Stimulated activated CD4-positive, alpha-beta T cell treated with anti-CD3 and anti-CD28 coated beads, Interleukin-12 subunit alpha, Interleukin-12 subunit beta, amount 100 ng/mL, for 48 hours (primary cell): ENCODE data around the gene DUSP28.

Experiments used
- DNase-seq, 3 donors: peaks; one replicate each; pipeline ENCODE4 v3.0.0-alpha.2; 2020; ENCODE audit warnings: low read depth in 2 of 3, low spot score in 1 of 3

Gene DUSP28

DNA sequence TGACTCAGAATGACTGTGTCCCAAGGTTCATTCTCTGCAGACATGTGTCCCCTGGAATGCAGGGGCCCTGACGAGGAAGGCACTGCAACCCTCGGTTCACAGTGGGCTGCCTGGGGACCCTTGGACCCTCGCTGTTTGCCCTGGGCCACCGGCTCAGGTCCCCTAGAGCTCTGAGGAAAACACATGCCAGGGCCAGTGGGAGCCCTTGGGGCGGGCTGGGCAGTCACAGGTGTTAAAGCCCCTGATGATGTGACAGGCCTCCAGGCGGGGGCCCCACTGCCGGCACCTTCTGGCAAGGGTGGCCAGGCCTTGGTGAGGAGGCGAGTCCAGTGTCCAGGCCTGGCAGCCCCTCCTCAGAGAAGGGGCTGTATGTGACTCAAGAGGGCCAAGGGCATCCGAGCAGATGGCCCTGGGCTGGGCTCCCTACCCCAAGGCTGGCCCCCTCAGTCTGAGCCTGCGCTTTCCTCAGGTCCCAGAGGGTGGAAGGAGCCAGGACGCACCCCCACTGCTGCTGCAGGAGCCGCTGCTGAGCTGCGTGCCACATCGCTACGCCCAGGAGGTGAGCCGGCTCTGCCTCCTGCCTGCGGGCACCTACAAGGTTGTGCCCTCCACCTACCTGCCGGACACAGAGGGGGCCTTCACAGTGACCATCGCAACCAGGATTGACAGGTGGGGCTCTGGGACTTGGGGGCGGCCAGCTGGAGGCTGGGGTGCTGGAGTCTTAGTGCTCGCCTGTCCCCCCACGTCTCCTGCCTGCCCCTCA lies 37.4 kb downstream of the DUSP28 start:
- no peak for DNase-seq

DNA sequence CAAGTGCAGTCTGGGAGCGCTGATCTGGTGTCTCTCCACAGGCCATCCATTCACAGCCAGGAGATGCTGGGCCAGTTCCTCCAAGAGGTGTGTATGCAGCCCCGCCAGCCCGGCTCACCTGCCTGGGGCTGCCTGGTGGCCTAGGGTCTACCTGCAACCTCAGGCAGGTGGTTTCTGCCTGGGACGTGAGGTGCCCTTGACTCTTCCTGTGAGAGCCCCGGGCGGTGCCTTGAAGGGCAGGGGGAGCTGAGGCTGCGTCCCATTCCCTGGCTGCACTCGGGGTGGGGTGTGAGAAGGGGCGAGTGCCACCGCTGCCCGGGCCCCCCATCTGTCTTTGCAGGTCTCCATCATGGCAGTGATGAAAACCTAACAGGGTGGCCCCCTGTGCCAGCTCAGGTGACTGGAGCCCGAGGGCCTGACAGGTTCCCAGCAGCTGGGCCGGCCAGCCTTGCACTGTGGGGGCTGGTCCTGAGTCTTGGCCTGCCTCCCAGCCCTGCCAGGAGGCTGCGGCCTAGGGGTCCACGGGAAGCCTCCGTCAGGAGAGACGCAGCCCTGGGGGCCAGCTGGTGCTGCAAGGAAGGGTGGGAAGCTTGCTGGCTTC lies 38.3 kb downstream of the DUSP28 start:
- DNase-seq, result no peak

GRCh38 chr2:240599141-240599583 lies 39.0 kb downstream of the DUSP28 start:
- no peak for DNase-seq

- DNase-seq, result no peak
Observed at GRCh38 chr2:240600451-240600961, 40.3 kb downstream of the DUSP28 start.

GRCh38 chr2:240601061-240601830 lies 41.1 kb downstream of the DUSP28 start:
- no peak for DNase-seq

GRCh38 chr2:240601831-240602160 lies 41.6 kb downstream of the DUSP28 start:
- DNase-seq, result no peak

GRCh38 chr2:240602266-240603050 lies 42.3 kb downstream of the DUSP28 start:
- DNase-seq, result no peak

GRCh38 chr2:240603081-240603835 lies 43.1 kb downstream of the DUSP28 start:
- no peak for DNase-seq

GRCh38 chr2:240603846-240604245 lies 43.7 kb downstream of the DUSP28 start:
- DNase-seq, result no peak

- no peak for DNase-seq
Observed at GRCh38 chr2:240604291-240604938, 44.3 kb downstream of the DUSP28 start.

- DNase-seq, result no peak
Observed at GRCh38 chr2:240604939-240605716, 45.0 kb downstream of the DUSP28 start.

- DNase-seq, result no peak
Observed at GRCh38 chr2:240605867-240606743, 45.9 kb downstream of the DUSP28 start.

DNA sequence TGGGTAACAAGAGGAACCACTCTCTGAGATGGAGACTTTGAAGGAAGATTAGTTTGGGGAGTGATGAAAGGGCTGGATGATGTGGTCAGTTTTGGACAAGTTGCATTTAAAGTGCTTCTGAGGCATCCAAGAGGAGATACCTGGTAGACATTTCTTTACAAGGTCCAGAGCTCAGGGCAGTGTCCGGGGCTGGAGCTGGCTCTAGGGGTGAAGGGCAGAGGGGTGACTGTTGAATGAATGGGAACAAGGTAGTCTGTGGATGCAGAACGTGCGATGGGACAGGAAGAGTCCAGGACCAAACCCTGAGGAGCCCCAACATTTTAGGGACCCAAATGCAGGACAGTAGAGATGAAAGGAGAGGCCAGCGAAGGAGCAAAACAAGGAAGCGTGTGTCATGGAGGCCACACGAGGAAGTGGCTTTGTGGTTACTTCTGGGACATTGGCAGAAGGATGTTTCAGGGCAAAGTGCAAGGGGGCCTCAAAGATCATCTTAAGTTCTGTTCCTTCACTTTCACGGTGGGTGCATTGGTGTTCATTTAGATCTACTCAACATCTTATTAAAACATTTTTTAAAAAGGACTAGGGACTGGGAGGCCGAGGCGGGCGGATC lies 51.5 kb downstream of the DUSP28 start:
- DNase-seq, result no peak
